Glomerular visceral epithelial cell (primary cell): ENCODE measurements around the gene EFCAB7.

Experiments
- DNase-seq: peaks from one replicate; pipeline ENCODE4 v3.0.0-alpha.2; 2016; ENCODE audit errors: extremely low spot score

The EFCAB7 gene, protein sequence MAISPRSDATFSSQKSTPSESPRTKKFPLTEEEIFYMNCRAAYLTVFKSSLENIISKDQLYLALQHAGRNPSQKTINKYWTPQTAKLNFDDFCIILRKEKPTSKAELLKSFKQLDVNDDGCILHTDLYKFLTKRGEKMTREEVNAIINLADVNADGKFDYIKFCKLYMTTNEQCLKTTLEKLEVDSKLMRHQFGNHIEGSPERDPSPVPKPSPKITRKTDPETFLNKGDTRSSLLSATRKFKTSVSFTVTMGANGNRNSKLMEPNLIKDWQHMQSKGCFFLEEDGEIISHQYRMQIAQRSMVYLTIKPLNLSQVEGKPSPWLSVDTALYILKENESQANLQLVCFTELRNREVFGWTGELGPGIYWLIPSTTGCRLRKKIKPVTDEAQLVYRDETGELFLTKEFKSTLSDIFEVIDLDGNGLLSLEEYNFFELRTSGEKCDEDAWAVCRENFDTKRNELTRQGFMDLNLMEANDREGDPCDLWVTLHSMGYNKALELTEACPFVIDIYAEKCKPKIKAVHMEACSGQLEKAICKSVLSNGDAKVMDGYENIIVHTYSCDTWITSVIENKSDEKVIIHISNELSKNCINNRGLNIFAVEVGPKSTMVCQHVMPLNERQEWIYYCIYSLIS

DNA sequence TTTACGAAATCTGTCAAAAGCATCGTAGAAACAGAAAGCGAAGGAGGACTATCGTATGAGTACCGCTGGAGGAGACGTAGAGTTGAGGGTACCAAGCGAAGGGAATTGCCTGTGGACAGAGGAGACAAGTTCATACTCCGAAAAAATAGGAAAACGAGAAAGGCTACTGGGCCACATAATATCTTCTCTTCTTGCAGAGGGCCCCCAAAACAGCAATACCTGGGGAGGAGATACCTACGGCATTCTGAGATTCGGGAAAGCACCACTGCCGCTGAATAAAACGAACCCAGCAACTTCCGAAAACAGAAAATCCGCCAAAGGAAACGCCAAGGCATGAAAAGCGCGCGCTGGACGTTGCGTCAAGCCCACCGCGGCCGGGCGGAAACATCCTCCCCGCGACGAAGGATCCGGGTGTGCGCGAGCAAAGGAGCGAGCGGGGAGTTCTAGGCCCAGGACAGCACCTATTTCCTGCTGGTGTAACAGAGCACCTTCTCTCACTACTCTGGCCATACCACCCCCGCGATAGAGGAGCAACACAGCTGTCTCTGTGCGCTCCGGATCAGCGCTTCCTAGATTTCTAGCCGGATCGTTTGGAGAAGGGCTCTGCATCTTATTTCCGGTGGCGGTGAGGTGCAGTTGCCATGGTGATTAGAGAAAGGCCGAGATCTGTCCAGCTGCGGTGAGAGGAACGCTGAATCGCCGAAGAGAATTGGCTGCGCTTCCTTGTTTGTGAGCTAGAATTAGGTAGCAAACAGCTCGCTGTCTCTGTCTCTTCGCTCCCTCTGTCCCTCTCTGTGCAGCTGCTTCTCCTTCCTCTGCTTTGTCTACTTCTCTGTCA lies at the start of gene EFCAB7, which contains the start of gene ITGB3BP:
Gene EFCAB7 (plus strand): TSS at position 635 of the 838 bp plus-strand sequence. CDS start 2,048 bp downstream, outside the sequence.
Gene ITGB3BP (minus strand): TSS at position 335 of the 838 bp plus-strand sequence. CDS start 92 bp downstream, at position 243.
- peak; percentile 97 for DNase-seq

DNA sequence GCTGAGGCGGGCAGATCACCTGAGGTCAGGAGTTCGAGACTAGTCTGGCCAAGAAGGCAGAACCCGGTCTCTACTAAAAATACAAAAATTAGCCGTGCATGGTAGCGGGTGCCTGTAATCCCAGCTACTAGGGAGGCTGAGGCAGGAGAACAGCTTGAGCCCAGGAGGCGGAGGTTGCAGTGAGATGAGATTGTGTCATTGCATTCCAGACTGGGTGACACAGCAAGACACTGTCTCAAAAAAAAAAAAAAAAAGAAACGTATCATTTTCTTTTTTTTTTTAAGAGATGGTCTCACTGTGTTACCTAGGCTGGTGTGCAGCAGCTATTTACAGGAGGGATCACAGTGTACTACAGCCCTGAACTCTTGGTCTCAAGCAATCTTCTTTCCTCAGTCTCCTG lies 47.6 kb upstream of the EFCAB7 start:
- no peak for DNase-seq

DNA sequence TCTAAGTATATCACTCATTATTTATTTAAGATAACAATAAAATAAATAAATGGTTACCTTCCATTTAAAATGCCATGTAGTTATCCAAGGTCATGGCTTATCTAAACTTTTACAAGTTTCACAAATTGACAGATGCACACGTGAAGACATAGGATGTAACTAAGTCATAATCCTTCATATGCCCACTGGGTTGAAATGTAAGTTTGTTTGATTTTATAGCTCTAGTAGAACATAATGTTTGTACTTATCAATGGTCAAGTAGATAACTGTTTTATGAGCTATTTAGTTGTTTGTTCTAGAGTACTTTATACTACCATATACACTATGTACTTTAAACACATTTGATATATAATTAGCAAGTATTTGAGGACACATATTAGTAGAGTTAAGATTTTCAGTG lies 43.3 kb upstream of the EFCAB7 start:
- DNase-seq, result no peak

DNA sequence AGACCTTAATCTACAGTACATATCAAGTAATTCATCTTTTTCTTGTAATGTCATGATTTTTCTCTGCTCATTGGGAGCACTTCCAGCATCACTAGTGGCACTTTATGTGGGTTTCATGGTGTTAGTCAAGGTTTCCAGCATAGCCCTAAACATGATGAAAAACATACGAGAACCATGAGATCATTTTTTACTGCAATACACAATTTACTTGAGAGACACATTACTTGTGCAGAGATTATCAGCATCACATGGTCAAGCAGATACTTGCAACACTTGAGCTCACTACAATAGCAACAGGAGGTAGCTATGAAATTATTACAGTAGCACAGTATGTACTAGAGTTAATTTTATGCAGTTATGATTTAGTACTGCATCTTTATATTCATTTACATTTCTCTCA lies 36.7 kb upstream of the EFCAB7 start:
- DNase-seq, result no peak

DNA sequence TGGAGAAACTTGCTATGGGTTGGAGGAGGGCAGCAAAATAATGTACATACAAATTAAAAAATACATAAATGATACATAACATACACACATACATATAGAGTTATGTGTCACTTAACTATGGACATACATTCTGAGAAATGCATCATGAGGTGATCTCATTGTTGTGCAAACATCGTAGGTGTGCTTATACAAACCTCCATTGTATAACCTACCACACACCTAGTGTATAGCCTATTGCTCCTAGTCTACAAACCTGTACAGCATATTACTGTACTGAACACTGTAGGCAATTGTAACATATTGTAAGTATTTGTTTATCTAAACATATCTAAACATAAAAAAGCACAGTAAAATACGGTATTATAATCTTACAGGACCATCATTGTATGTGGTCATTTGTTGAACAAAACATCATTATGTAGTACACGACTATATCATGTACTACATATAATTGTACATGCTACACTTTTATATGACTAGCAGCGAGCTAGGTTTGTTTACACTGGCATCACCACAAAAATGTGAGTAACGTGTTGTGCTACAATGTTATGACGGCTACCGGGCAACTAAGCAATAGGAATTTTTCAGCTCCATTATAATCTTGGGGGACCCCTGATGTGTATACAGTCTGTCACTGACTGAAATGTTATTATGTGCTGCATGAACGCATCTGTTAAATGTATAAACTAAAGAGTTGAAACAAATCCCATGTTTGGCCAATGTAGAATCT lies 35.8 kb upstream of the EFCAB7 start:
- DNase-seq, result peak; percentile 16

DNA sequence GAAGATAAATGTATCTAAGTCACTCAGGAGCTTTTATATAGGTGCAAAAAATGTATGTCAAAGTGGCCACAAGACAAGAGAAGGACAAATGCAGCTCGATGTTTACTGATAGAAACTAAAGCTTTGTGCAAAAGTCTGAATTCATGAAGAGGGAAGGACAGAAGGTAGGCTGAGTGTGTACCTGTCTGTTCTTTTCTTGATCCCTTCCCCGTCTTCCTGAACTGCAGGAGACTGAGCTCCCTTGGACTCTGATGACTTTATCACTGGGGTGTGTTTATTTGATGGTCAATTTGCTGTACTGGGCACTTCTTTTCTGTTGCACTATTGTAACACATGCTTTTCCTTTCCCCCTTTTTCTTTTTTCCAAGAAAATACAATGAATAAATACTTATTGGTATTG lies 25.7 kb upstream of the EFCAB7 start:
- no peak for DNase-seq

DNA sequence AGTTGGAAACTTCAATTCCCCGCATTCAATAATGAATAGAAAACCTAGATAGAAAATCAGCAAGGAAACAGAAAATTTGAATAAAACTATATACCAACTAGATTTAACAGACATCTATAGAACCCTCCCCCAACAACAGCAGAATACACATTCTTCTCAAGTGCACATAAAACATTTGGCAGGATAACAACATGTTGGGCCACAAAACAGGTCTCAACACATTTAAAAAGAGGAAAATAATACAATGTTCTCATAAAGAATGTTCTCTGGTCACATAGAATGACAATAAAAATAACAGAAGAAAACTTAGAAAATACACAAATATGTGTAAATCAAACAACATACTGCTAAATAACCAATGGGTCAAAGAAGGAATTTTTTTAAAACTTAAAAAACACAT lies 25.2 kb upstream of the EFCAB7 start:
- DNase-seq, result no peak

DNA sequence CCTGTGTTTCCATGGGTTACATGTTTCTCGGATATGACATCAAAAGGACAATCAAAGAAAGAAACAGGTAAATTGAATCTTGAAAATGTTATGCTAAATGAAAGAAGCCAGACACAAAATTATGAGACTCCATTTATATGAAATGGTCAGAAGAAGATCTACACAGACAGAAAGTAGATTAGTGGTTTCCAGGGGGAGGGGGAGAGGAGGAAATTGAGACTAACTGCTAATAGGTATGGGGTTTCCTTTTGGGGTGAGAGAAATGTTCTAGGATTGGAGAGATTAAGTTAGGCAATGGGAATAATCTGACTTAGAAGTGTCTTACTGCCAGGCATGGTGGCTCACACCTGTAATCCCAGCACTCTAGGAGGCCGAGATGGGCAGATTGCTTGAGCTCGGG lies 22.1 kb upstream of the EFCAB7 start:
- DNase-seq, result no peak

DNA sequence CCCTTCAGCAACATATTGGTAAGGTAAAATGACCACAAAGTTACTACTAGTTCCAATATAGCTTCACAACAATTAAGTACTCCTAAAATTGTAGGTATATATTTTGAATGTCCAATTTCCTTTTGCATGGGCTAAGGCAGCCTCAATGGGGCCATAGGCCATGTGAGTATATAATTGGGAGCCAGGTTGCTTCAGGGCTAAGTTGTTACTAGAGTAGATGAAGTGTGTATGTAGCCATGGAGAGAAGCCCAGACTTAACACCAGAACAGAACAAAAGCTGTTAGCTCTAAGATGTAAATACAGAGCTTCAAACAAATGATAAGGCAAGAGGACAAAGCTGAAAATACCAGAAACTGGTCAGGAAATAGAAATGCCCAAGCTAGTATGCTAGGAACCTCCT lies 16.5 kb upstream of the EFCAB7 start:
- no peak for DNase-seq

DNA sequence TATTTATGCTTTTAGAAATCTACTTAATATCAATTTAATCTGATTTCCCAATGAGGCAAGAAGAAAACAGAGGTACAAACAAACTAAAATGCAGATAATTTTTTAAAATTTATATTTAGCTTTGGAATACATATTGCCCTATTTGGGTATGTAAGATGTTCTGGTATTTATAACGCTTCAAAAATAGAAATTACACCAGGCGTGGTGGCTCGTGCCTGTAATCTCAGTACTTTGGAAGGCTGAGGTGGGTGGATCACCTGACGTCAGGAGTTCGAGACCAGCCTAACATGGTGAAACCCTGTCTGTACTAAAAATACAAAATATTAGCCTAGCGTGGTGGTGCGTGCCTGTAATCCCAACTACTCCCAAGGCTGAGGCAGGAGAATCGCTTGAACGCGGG lies 13.6 kb upstream of the EFCAB7 start:
- no peak for DNase-seq

DNA sequence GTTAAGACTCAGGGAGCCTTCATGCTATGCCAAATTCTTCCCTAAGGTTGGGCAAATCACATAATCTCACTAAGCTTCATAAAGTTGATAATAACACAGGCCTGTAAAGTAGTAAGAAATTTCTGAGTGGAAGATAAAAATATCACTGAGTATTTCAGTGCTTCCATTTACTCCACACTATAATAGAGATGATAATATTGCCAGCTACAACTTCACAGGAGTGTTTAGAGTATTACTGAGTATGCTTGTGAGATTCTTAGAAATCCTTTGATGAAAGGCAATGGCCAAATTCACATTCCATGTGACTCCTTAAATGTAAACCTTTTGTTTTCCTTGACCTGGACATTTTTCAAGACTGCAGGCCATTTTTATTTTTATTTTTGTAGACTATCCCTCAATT lies 10.7 kb upstream of the EFCAB7 start:
- DNase-seq, result no peak

DNA sequence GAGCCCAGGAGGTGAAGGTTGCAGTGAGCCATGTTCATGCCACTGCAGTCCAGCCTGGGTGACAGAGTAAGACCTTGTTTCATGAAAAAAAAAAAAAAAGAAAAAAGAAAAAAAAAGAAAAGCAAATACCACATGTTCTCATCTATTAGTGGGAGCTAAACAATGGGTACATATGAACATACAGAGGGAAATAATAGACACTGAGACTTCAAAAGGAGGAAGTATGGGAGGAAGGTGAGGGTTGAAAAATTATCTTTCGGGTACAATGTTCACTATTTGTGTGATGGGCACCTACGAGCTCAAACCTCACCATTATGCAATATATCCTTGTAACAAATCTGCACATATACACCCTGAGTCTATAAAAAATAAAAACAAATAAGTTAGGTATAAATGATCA lies 6.7 kb upstream of the EFCAB7 start:
- DNase-seq, result no peak

DNA sequence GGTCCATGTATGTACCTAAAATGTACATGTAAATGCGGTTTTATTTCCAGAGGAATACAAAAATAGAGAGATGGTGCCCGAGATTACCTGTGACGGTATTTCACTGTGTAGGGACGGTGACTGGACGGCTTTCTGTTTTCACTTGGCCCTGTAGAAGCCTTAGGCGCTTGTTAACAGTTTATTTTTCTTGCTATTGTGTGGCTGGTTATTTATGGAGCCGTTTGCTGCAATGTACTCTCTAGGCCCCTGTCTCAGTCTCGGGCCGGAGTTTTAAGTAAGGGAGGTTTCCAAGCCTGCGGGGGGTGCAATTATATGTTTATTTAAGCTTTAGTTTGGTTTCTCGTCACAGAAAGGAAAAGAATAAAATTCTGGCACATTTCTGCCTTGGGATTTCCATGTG lies 413 bp downstream of the EFCAB7 start:
- no peak for DNase-seq

DNA sequence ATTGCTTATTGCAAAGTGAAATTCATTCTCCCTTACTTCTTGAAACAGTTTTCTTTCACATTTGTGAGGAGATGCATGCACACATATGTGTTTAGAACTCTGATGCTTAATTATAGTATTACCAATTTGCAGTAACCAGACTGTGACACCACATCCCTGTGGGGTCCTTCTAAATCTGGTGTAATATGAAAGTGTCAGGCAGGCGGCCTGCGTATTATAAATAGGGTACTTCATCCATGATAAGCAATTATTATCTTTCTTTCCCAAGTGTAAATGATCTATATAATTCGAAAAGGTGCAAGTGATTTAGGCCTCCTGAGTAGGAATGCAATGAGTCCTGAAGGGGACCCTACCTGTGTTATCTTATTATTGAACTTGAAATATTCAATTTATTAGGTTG lies 876 bp downstream of the EFCAB7 start:
- no peak for DNase-seq

DNA sequence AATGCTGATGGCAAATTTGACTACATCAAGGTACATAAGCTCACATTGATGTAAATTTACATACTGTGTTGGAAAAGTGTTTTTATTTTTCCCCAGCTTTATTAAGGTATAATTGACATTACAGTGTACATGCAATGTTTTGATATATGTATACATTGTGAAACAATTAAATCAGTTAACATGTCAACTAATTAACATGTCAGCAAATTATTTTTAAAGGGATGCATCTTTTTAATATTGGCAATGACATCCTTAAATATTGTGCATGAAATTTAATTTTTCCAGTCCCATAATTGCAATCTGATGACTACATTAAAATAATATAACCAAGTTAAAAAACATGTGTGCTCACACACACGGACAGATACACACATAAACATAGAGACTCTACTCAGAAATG lies 9.4 kb downstream of the EFCAB7 start:
- DNase-seq, result no peak

DNA sequence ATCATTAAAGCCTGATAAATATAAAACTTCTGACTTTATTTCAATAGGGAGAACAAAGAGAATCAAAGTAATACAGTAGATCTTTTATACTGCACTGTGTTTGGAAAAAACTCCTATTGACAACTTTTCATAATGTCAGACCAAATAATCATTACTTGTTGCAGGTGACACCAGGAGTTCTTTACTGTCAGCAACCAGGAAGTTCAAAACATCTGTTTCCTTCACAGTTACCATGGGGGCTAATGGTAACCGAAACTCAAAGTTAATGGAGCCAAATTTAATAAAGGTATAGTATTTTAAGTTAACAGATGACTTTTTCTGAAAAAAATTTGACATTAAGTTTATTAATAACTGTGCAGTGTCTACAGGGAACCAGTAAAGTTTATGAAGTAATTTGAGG lies 10.6 kb downstream of the EFCAB7 start:
- no peak for DNase-seq

DNA sequence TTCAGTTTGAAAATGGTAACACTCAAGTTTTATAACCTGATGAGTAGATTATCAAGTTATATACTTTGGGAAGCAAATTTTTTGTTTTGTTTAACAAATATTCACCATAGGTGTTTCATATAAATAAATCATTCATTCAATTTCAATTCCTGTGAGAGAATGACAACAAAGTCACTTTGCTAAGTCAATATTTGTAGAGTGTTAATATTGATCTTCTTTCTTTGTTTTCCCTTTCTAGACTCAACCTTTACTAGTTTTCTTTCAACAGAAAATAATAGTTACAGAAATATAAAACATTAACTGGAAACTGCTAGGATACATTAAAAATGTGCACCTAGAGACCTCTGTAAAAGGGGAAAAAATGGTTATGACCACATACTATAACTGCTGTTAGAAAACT lies 11.1 kb downstream of the EFCAB7 start:
- no peak for DNase-seq

DNA sequence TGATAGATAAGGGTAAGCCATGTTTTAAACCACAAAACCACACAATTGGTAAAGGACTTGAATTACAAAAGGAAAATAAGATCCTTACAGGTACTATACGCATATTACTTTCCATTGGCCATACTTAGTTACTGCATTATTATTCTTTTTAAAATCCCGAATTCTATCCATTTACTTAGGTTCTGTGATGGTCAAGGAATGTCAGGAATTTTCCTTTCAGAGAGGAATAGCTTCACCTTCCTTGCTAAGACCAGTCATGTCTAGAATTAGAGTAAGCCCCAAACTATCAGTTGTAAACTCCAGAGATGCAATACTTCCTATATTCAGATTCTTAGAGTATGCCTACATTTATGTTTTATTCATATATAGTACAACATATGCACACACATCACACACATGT lies 13.7 kb downstream of the EFCAB7 start:
- DNase-seq, result no peak

DNA sequence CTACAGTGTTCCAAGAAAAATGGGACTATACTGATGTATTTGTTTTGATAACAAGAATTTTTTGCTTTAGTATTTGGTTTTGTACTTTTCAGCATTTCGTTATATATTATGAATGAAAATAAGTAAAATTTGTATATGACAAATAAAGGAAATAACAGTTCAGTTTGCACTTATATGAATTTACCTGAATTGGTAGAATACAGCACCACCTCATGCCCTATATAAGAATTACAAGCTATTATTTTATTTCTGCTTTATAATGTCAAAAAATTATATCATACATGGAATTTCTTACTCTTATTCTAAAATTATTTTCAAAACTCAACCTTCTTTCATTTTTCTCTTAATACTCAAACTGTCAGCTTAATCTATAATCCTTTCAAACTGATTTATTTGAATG lies 14.6 kb downstream of the EFCAB7 start:
- DNase-seq, result no peak

DNA sequence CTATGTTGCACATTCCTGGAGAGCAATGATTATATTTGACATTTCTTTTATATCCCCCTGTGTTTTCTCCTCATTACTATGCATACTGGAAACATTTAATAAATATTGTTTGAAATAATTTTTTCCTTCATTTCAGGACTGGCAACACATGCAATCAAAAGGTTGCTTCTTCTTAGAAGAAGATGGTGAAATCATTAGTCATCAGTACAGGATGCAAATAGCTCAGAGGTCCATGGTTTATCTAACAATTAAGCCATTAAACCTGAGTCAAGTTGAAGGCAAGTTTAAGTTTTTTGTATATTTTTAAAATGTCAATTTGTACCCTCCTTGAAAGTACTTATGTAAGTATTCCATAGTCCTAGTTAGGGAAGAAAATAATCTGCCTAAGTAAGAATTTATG lies 22.5 kb downstream of the EFCAB7 start:
- no peak for DNase-seq

DNA sequence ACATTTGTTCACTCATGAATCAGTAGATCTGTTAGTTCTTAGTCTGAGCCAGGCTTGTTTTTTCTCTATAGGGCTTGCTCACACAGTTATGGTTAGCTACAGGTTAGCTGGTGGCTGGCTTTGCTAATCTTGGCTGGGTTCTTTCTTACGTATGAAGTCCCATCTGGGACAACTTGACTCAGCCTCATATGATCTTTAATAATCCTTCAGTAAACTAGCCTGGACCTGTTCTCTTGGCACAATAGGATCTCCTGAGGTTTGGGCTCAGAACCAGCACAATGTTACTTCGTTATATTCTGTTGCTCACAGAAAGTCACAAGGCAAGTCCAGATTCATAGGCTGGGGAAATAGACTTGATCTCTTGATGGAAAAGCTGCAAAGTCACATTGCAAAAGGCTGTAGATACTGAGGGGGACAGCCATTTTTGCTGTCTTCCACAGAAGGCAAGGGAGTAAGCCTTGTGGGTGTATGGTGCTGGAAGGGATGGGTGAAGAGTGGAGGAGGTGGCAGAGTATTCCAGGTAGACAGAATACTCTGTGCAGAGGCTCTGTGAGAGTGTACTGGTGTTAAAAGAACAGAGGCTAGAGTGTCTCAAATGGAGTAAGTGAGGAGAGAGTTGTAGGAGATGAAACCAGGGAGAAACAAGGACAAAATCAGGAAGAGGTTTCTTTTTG lies 24.4 kb downstream of the EFCAB7 start:
- DNase-seq, result no peak
